HepG2 (cell line): ENCODE results near the gene ADCY9. TPM values are rescaled to one million over a fixed set of nuclear protein-coding genes. Genes with fewer than 3 reads are reported as not detected.
A peak's percentile ranks its signal among the peaks of the same experiment; 100 is the strongest.

ENCODE experiments used
- HMGXB3 ChIP-seq: sonication (generic); formaldehyde crosslinking; IDR thresholded peaks from 2 replicates; pipeline ENCODE4 v1.4.0; 2020; ENCODE audit warnings: missing genetic modification reagents, borderline replicate concordance
- MEIS2 ChIP-seq: sonication (generic); formaldehyde crosslinking; IDR thresholded peaks from 2 replicates; pipeline ENCODE4 v1.9.0; 2021; ENCODE audit warnings: mild to moderate bottlenecking, missing genetic modification reagents
- MNT ChIP-seq: fragments of 450-650 bp; IDR thresholded peaks from 2 replicates; pipeline ENCODE4 v1.6.1; 2016
- SRF ChIP-seq: IDR thresholded peaks from 2 replicates; pipeline ENCODE4 v1.6.1; 2011; ENCODE audit warnings: mild to moderate bottlenecking, low read depth, low read length, moderate library complexity
- YEATS4 ChIP-seq: sonication (generic); formaldehyde crosslinking; IDR thresholded peaks from 2 replicates; pipeline ENCODE4 v1.4.0; 2020; ENCODE audit warnings: missing genetic modification reagents, borderline replicate concordance
- ZNF672 ChIP-seq: sonication (generic); formaldehyde crosslinking; IDR thresholded peaks from 2 replicates; pipeline ENCODE4 v1.8.1; 2022; ENCODE audit warnings: missing genetic modification reagents
- polyA plus RNA-seq, 8 experiments: library from polyadenylated mRNA; depleted of rRNA in 3 of 8; stranded (reverse) in 7 of 8; unstranded in 1 of 8; fragments of >200 nt; fragmentation: Illumina TruSeq in 4 of 8; extraction: Trizol in 4 of 8; gene quantifications; 2 replicates each; pipeline versions ENCODE4 v1.2.1 to v1.2.3, GENCODE V29; 2011 to 2016; ENCODE audit warnings: low read depth in 4 of 8, missing spikeins in 1 of 8, mixed read lengths in 1 of 8; ENCODE audit not compliant: insufficient read depth in 1 of 8
- total RNA-seq, 5 experiments: library from RNA; depleted of rRNA; stranded (reverse); fragments of >200 nt; fragmentation: Illumina TruSeq; extraction: Trizol; gene quantifications; 2 replicates each; pipeline ENCODE4 v1.2.3, GENCODE V29; 2016; ENCODE audit warnings: low read depth in 1 of 5
- TF ChIP-seq, protein P1 (sequence below): sonication (generic); formaldehyde crosslinking; IDR thresholded peaks from 2 replicates; pipeline ENCODE4 v1.4.0; 2020; ENCODE audit warnings: missing genetic modification reagents
- TF ChIP-seq, protein P2 (sequence below): sonication (generic); formaldehyde crosslinking; IDR thresholded peaks from 2 replicates; pipeline ENCODE4 v1.4.0; 2020; ENCODE audit warnings: missing genetic modification reagents
- TF ChIP-seq, protein P3 (sequence below): sonication (generic); formaldehyde crosslinking; IDR thresholded peaks from 2 replicates; pipeline ENCODE4 v1.9.0; 2021; ENCODE audit warnings: missing genetic modification reagents, mild to moderate bottlenecking, borderline replicate concordance

ADCY9 gene
- total and polyA plus RNA-seq, 2 of the 13 experiments (the other 11 are each of a cell fraction or from before 2014, with no cell fraction given) = 11.2 to 13.9 TPM

DNA sequence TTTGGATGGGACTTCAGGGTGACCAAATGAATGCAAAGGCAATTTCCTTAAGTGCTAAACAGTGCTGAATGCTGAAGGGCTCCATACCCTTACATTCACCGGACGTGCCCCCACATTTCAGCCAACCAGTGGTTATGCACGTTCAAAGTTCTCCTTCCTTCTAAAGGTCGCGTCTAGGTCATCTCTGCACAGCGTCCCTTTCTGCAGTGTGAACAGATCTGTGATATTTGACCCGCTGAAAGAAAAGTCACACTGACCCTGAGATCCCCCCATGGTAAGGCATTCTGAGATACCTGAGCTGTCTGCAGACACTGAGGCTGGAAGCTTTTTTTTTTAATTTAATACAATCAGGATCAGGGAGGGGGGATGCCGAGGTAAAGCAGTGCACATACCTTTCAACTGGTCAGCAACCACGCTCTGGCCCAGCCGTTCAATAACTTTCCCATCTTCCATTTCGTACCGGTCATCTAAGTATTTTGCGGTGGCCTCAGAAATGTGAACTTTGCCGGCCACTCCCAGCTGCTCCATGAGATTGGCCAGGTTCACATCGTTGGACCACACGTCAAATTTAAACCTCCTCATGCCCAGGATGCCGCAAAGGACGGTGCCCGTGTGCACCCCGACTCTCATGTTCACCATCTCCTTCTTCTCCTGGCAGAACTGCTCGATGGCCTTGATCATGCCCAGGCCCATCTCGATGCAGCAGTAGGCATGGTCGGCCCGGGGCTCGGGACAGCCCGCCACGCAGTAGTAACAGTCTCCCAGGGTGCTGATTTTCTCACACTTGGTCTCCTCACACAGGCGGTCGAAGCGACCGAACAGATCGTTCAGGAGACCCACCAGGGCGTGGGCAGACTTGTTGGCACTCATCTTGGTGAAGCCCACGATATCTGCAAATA lies 2.6 kb downstream of the ADCY9 start (continued):
- TF ChIP-seq, protein P1, sequence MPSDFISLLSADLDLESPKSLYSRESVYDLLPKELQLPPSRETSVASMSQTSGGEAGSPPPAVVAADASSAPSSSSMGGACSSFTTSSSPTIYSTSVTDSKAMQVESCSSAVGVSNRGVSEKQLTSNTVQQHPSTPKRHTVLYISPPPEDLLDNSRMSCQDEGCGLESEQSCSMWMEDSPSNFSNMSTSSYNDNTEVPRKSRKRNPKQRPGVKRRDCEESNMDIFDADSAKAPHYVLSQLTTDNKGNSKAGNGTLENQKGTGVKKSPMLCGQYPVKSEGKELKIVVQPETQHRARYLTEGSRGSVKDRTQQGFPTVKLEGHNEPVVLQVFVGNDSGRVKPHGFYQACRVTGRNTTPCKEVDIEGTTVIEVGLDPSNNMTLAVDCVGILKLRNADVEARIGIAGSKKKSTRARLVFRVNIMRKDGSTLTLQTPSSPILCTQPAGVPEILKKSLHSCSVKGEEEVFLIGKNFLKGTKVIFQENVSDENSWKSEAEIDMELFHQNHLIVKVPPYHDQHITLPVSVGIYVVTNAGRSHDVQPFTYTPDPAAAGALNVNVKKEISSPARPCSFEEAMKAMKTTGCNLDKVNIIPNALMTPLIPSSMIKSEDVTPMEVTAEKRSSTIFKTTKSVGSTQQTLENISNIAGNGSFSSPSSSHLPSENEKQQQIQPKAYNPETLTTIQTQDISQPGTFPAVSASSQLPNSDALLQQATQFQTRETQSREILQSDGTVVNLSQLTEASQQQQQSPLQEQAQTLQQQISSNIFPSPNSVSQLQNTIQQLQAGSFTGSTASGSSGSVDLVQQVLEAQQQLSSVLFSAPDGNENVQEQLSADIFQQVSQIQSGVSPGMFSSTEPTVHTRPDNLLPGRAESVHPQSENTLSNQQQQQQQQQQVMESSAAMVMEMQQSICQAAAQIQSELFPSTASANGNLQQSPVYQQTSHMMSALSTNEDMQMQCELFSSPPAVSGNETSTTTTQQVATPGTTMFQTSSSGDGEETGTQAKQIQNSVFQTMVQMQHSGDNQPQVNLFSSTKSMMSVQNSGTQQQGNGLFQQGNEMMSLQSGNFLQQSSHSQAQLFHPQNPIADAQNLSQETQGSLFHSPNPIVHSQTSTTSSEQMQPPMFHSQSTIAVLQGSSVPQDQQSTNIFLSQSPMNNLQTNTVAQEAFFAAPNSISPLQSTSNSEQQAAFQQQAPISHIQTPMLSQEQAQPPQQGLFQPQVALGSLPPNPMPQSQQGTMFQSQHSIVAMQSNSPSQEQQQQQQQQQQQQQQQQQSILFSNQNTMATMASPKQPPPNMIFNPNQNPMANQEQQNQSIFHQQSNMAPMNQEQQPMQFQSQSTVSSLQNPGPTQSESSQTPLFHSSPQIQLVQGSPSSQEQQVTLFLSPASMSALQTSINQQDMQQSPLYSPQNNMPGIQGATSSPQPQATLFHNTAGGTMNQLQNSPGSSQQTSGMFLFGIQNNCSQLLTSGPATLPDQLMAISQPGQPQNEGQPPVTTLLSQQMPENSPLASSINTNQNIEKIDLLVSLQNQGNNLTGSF (CRISPR knock-in tag) = no peak
- no peak for TF ChIP-seq HMGXB3 (CRISPR knock-in tag)
- TF ChIP-seq, protein P2, sequence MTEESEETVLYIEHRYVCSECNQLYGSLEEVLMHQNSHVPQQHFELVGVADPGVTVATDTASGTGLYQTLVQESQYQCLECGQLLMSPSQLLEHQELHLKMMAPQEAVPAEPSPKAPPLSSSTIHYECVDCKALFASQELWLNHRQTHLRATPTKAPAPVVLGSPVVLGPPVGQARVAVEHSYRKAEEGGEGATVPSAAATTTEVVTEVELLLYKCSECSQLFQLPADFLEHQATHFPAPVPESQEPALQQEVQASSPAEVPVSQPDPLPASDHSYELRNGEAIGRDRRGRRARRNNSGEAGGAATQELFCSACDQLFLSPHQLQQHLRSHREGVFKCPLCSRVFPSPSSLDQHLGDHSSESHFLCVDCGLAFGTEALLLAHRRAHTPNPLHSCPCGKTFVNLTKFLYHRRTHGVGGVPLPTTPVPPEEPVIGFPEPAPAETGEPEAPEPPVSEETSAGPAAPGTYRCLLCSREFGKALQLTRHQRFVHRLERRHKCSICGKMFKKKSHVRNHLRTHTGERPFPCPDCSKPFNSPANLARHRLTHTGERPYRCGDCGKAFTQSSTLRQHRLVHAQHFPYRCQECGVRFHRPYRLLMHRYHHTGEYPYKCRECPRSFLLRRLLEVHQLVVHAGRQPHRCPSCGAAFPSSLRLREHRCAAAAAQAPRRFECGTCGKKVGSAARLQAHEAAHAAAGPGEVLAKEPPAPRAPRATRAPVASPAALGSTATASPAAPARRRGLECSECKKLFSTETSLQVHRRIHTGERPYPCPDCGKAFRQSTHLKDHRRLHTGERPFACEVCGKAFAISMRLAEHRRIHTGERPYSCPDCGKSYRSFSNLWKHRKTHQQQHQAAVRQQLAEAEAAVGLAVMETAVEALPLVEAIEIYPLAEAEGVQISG = peak; percentile 18; the same call in 1 of the 2 replicates
- no peak for TF ChIP-seq MEIS2 (CRISPR knock-in tag)
- no peak for TF ChIP-seq MNT
- TF ChIP-seq, protein P3, sequence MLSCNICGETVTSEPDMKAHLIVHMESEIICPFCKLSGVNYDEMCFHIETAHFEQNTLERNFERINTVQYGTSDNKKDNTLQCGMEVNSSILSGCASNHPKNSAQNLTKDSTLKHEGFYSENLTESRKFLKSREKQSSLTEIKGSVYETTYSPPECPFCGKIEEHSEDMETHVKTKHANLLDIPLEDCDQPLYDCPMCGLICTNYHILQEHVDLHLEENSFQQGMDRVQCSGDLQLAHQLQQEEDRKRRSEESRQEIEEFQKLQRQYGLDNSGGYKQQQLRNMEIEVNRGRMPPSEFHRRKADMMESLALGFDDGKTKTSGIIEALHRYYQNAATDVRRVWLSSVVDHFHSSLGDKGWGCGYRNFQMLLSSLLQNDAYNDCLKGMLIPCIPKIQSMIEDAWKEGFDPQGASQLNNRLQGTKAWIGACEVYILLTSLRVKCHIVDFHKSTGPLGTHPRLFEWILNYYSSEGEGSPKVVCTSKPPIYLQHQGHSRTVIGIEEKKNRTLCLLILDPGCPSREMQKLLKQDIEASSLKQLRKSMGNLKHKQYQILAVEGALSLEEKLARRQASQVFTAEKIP = no peak
- TF ChIP-seq ZNF672 (CRISPR knock-in tag) = no peak
- TF ChIP-seq SRF = no peak
- TF ChIP-seq YEATS4 = peak; percentile 58; the same call in 1 of the 2 replicates
